Liver (tissue), 3 donors: ENCODE results near the gene CSMD2.

Experiments
- CTCF ChIP-seq: fragments of 150-350 bp; IDR thresholded peaks from 2 replicates; pipeline ENCODE4 v1.5.1; 2017; ENCODE audit warnings: improper control_type of control experiment, low read depth, low read length; ENCODE audit not compliant: missing input control
- GABPA ChIP-seq, 2 donors: IDR thresholded peaks in 1 of 2; conservative IDR thresholded peaks in 1 of 2; 2 replicates each; pipeline ENCODE4 v1.6.1; 2016; ENCODE audit warnings: antibody characterized with exemption in 2 of 2, mild to moderate bottlenecking in 1 of 2, moderate library complexity in 1 of 2
- HNF4A ChIP-seq, 2 donors: conservative IDR thresholded peaks; 2 replicates each; pipeline ENCODE4 v1.6.1; 2016; ENCODE audit warnings: antibody characterized with exemption in 2 of 2, mild to moderate bottlenecking in 2 of 2
- NR2F2 ChIP-seq: IDR thresholded peaks from 2 replicates; pipeline ENCODE4 v1.6.1; 2016; ENCODE audit warnings: antibody characterized with exemption
- RAD21 ChIP-seq, 2 donors: IDR thresholded peaks; 2 replicates each; pipeline ENCODE4 v1.6.1; 2016; ENCODE audit warnings: antibody characterized with exemption in 2 of 2, mild to moderate bottlenecking in 2 of 2
- RXRA ChIP-seq, 2 donors: IDR thresholded peaks; 2 replicates each; pipeline ENCODE4 v1.6.1; 2017 to 2018; ENCODE audit warnings: antibody characterized with exemption in 2 of 2, mild to moderate bottlenecking in 1 of 2
- TAF1 ChIP-seq: conservative IDR thresholded peaks from 2 replicates; pipeline ENCODE4 v1.6.1; 2016; ENCODE audit warnings: antibody characterized with exemption, mild to moderate bottlenecking
- TF ChIP-seq, protein P1 (sequence below): IDR thresholded peaks from 2 replicates; pipeline ENCODE4 v1.6.1; 2016; ENCODE audit warnings: antibody characterized with exemption
- TF ChIP-seq, protein P2 (sequence below): IDR thresholded peaks from 2 replicates; pipeline ENCODE4 v1.6.1; 2016; ENCODE audit warnings: antibody characterized with exemption
- TF ChIP-seq, protein P3 (sequence below): IDR thresholded peaks from 2 replicates; pipeline ENCODE4 v1.6.1; 2016; ENCODE audit warnings: antibody characterized with exemption
- donor health status: healthy.
- donor health status: healthy.

- TF ChIP-seq CTCF (no peak), RAD21 (IDR thresholded peaks at IDR 0.05) (no peak), TAF1 (no peak), NR2F2 (no peak), GABPA (IDR thresholded peaks at IDR 0.05 in 1 of 2, conservative IDR thresholded peaks at IDR 0.05 in 1 of 2) (no peak), HNF4A (conservative IDR thresholded peaks at IDR 0.05) (no peak), RXRA (IDR thresholded peaks at IDR 0.05) (no peak)
- TF ChIP-seq, protein P1, sequence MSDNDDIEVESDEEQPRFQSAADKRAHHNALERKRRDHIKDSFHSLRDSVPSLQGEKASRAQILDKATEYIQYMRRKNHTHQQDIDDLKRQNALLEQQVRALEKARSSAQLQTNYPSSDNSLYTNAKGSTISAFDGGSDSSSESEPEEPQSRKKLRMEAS, result no peak
- TF ChIP-seq, protein P2, sequence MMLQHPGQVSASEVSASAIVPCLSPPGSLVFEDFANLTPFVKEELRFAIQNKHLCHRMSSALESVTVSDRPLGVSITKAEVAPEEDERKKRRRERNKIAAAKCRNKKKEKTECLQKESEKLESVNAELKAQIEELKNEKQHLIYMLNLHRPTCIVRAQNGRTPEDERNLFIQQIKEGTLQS, result no peak
- TF ChIP-seq, protein P3, sequence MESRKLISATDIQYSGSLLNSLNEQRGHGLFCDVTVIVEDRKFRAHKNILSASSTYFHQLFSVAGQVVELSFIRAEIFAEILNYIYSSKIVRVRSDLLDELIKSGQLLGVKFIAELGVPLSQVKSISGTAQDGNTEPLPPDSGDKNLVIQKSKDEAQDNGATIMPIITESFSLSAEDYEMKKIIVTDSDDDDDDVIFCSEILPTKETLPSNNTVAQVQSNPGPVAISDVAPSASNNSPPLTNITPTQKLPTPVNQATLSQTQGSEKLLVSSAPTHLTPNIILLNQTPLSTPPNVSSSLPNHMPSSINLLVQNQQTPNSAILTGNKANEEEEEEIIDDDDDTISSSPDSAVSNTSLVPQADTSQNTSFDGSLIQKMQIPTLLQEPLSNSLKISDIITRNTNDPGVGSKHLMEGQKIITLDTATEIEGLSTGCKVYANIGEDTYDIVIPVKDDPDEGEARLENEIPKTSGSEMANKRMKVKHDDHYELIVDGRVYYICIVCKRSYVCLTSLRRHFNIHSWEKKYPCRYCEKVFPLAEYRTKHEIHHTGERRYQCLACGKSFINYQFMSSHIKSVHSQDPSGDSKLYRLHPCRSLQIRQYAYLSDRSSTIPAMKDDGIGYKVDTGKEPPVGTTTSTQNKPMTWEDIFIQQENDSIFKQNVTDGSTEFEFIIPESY, result no peak
Observed at GRCh38 chr1:33634143-33634542, 530.9 kb downstream of the CSMD2 start.
